Liver (tissue), 9 donors: ENCODE data around the gene RAB11A. TPM values are rescaled to one million over a fixed set of nuclear protein-coding genes. Genes with fewer than 3 reads are reported as not detected.

Experiments
- DNase-seq: peaks from one replicate; pipeline ENCODE4 v3.0.0-alpha.2; 2017; ENCODE audit warnings: low spot score
- H3K27ac ChIP-seq, 2 donors: one replicate each; pipeline ENCODE4 v1.7.0; 2013; ENCODE audit warnings: inconsistent platforms in 2 of 2, low read length in 2 of 2, control low read depth in 1 of 2, low read depth in 1 of 2, mild to moderate bottlenecking in 1 of 2
- H3K27me3 ChIP-seq, 4 donors: one replicate each; pipeline versions ENCODE4 v1.6.1 to v1.7.0; 2013; ENCODE audit warnings: low read length in 3 of 4, inconsistent platforms in 1 of 4, mild to moderate bottlenecking in 1 of 4, moderate library complexity in 1 of 4; ENCODE audit not compliant: control insufficient read depth in 4 of 4, insufficient read depth in 4 of 4
- H3K36me3 ChIP-seq, 4 donors: one replicate each; pipeline versions ENCODE4 v1.6.1 to v1.7.0; 2013; ENCODE audit warnings: low read length in 3 of 4, mild to moderate bottlenecking in 3 of 4, low read depth in 1 of 4, moderate library complexity in 1 of 4; ENCODE audit not compliant: control insufficient read depth in 4 of 4, insufficient read depth in 3 of 4
- H3K4me1 ChIP-seq, 4 donors: one replicate each; pipeline versions ENCODE4 v1.6.1 to v1.7.0; 2013; ENCODE audit warnings: low read length in 3 of 4, mild to moderate bottlenecking in 3 of 4, moderate library complexity in 1 of 4; ENCODE audit not compliant: control insufficient read depth in 4 of 4, insufficient read depth in 4 of 4
- H3K4me3 ChIP-seq, 3 donors: one replicate each; pipeline versions ENCODE4 v1.6.1 to v1.7.0; 2013; ENCODE audit warnings: low read length in 3 of 3, control low read depth in 1 of 3, low read depth in 1 of 3, mild to moderate bottlenecking in 1 of 3
- H3K9ac ChIP-seq, 2 donors: one replicate each; pipeline ENCODE4 v1.7.0; 2013; ENCODE audit warnings: low read length in 2 of 2, mild to moderate bottlenecking in 2 of 2, moderate library complexity in 2 of 2, control low read depth in 1 of 2, low read depth in 1 of 2
- H3K9me3 ChIP-seq, 4 donors: one replicate each; pipeline versions ENCODE4 v1.6.1 to v1.7.0; 2013; ENCODE audit warnings: low read length in 3 of 4; ENCODE audit not compliant: control insufficient read depth in 4 of 4
- ATF3 ChIP-seq: IDR thresholded peaks from 2 replicates; pipeline ENCODE4 v1.6.1; 2016; ENCODE audit warnings: antibody characterized with exemption
- CTCF ChIP-seq: fragments of 150-350 bp; IDR thresholded peaks from 2 replicates; pipeline ENCODE4 v1.5.1; 2017; ENCODE audit warnings: improper control_type of control experiment, low read depth, low read length; ENCODE audit not compliant: missing input control
- FOXA1 ChIP-seq: IDR thresholded peaks from 2 replicates; pipeline ENCODE4 v1.6.1; 2016; ENCODE audit warnings: antibody characterized with exemption
- FOXA2 ChIP-seq: IDR thresholded peaks from 2 replicates; pipeline ENCODE4 v1.6.1; 2016; ENCODE audit warnings: antibody characterized with exemption
- HNF4A ChIP-seq, 2 donors: conservative IDR thresholded peaks; 2 replicates each; pipeline ENCODE4 v1.6.1; 2016; ENCODE audit warnings: antibody characterized with exemption in 2 of 2, mild to moderate bottlenecking in 2 of 2
- HNF4G ChIP-seq: IDR thresholded peaks from 2 replicates; pipeline ENCODE4 v1.6.1; 2016; ENCODE audit warnings: antibody characterized with exemption
- JUND ChIP-seq, 2 donors: IDR thresholded peaks; 2 replicates each; pipeline ENCODE4 v1.6.1; 2016; ENCODE audit warnings: antibody characterized with exemption in 2 of 2
- MAX ChIP-seq: IDR thresholded peaks from 2 replicates; pipeline ENCODE4 v1.6.1; 2016; ENCODE audit warnings: antibody characterized with exemption
- NR2F2 ChIP-seq: IDR thresholded peaks from 2 replicates; pipeline ENCODE4 v1.6.1; 2016; ENCODE audit warnings: antibody characterized with exemption
- RAD21 ChIP-seq, 2 donors: IDR thresholded peaks; 2 replicates each; pipeline ENCODE4 v1.6.1; 2016; ENCODE audit warnings: antibody characterized with exemption in 2 of 2, mild to moderate bottlenecking in 2 of 2
- REST ChIP-seq: IDR thresholded peaks from 2 replicates; pipeline ENCODE4 v1.6.1; 2016; ENCODE audit warnings: antibody characterized with exemption, mild to moderate bottlenecking
- RXRA ChIP-seq, 2 donors: IDR thresholded peaks; 2 replicates each; pipeline ENCODE4 v1.6.1; 2017 to 2018; ENCODE audit warnings: antibody characterized with exemption in 2 of 2, mild to moderate bottlenecking in 1 of 2
- SP1 ChIP-seq: IDR thresholded peaks from 2 replicates; pipeline ENCODE4 v1.6.1; 2018; ENCODE audit warnings: antibody characterized with exemption, mild to moderate bottlenecking
- TAF1 ChIP-seq: conservative IDR thresholded peaks from 2 replicates; pipeline ENCODE4 v1.6.1; 2016; ENCODE audit warnings: antibody characterized with exemption, mild to moderate bottlenecking
- YY1 ChIP-seq: IDR thresholded peaks from 2 replicates; pipeline ENCODE4 v1.6.1; 2016; ENCODE audit warnings: antibody characterized with exemption, mild to moderate bottlenecking
- ZBTB33 ChIP-seq: IDR thresholded peaks from 2 replicates; pipeline ENCODE4 v1.6.1; 2016; ENCODE audit warnings: antibody characterized with exemption
- WGBS: extraction: QIAGEN DNeasy Blood & Tissue Kit; methylation state at CpG from one replicate; pipeline ENCODE4 v1.1.7; 2013; 5-methylcytosine and 5-hydroxymethylcytosine counted together
- polyA plus RNA-seq, 2 donors: library from polyadenylated mRNA; stranded (reverse) in 1 of 2; unstranded in 1 of 2; fragments of 200-250 nt in 1 of 2; fragments of >200 nt in 1 of 2; fragmentation: Nextera tagmentation in 1 of 2; extraction: Ambion mirVana in 1 of 2; gene quantifications; one replicate each; pipeline versions ENCODE4 v1.2.1 to v1.2.3, GENCODE V29; 2013 to 2015
- total RNA-seq, 2 donors: library from RNA; depleted of rRNA; stranded (reverse); fragments of >200 nt; gene quantifications; one replicate each; pipeline ENCODE4 v1.2.3, GENCODE V29; 2014
- donor health status: healthy.
- donor health status: healthy.
- donor health status: healthy.
- donor health status: healthy.
- donor health status: healthy.

RAB11A gene
- total and polyA plus RNA-seq, 4 donors, result 40.6 to 100 (median 81.7) TPM

GRCh38 chr15:65881766-65882434, 12.6 kb downstream of the RAB11A start:
- no peak overlapping the region for H3K9ac ChIP-seq
- 92% methylated on average over 3 of the region's 3 CpGs for WGBS
- peaks cover 4 to 46% (median 32%) of the 10 kb centered on the region in 4 donors for H3K36me3 ChIP-seq
- H3K27ac ChIP-seq, result no peak overlapping the region
- H3K4me3 ChIP-seq, result no peak overlapping the region
- no peaks in the 10 kb centered on the region for H3K4me1 ChIP-seq
- no peaks in the 10 kb centered on the region for H3K27me3 ChIP-seq
- no peak for TF ChIP-seq TAF1
- DNase-seq, result no peak
- H3K9me3 ChIP-seq, result no peaks in the 10 kb centered on the region

- no peak overlapping the region for H3K27ac ChIP-seq
- H3K9me3 ChIP-seq, result no peaks in the 10 kb centered on the region
- DNase-seq, result no peak
- H3K4me1 ChIP-seq, result no peaks in the 10 kb centered on the region
- no peaks in the 10 kb centered on the region for H3K27me3 ChIP-seq
- TF ChIP-seq NR2F2 (no peak), ZBTB33 (no peak), JUND (IDR thresholded peaks at IDR 0.05) (no peak), RXRA (IDR thresholded peaks at IDR 0.05) (no peak), FOXA1 (no peak), TAF1 (no peak), REST (no peak), MAX (no peak), RAD21 (IDR thresholded peaks at IDR 0.05) (no peak), SP1 (no peak), FOXA2 (no peak)
- H3K9ac ChIP-seq, result no peak overlapping the region
- 97% methylated on average over 6 of the region's 6 CpGs for WGBS
- peaks cover 4 to 46% (median 30%) of the 10 kb centered on the region in 4 donors for H3K36me3 ChIP-seq
- H3K4me3 ChIP-seq, result no peak overlapping the region
These were observed 14.3 kb downstream of the RAB11A start for GRCh38 chr15:65883571-65883970.

- Histone ChIP-seq H3K27me3 (no peaks in the 10 kb centered on the region), H3K27ac (no peak overlapping the region), H3K9ac (no peak overlapping the region), H3K4me3 (no peak overlapping the region), H3K9me3 (no peaks in the 10 kb centered on the region), H3K36me3 (peaks cover 4 to 44% (median 31%) of the 10 kb centered on the region in 4 donors), H3K4me1 (no peaks in the 10 kb centered on the region)
- no peak for DNase-seq
- TF ChIP-seq ATF3 (no peak), HNF4G (no peak), SP1 (no peak), FOXA2 (no peak), ZBTB33 (no peak), HNF4A (conservative IDR thresholded peaks at IDR 0.05) (no peak), CTCF (no peak), YY1 (no peak), JUND (IDR thresholded peaks at IDR 0.05) (no peak), RAD21 (IDR thresholded peaks at IDR 0.05) (no peak), RXRA (IDR thresholded peaks at IDR 0.05) (no peak), FOXA1 (no peak)
These were observed 15.2 kb downstream of the RAB11A start for GRCh38 chr15:65884511-65884910.
